ENCODE data around the gene OPA1. TPM values are rescaled to one million over a fixed set of nuclear protein-coding genes. Genes with fewer than 3 reads are reported as not detected.

The OPA1 gene
- total RNA-seq, 1 experiment from 2014 or later: 72.0 TPM

DNA sequence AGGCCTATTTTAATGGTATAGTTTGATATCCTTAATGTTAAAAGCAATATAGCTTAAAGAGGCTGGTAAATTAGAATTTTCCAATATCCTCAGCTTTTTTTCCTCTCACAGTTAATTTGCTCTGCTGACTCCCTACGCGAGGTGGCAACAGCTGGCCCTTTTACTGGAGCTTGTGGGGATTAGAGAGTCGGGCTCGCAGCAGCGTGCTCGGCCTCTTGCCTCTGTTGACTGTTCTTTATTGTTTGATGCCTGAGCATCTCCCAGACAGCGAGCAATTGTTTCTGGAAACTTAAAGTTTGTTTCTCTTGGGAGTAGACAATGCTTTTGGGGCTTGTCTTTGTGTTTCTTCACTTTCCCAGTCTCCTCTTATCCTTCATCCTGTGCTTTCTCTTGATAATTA is 80.8 kb downstream of the OPA1 start:
- no peaks in the 10 kb centered on the region for H3K79me2 ChIP-seq (ENCODE audit: insufficient read depth, low read length)
- TF ChIP-seq YY1 (IDR thresholded peaks at IDR 0.05; ENCODE audit: extremely low read depth, insufficient replicate concordance, low read depth, low read length) (no peak), EZH2 (IDR thresholded peaks at IDR 0.05) (no peak), EZH2phosphoT487 (IDR thresholded peaks at IDR 0.05; ENCODE audit: borderline replicate concordance) (no peak), ZNF274 (IDR thresholded peaks at IDR 0.05; ENCODE audit: low read depth, low read length) (no peak), ATF3 (IDR thresholded peaks at IDR 0.05) (no peak)
- no peak for ATAC-seq
- H3K9me2 ChIP-seq (ENCODE audit: insufficient read depth): no peaks in the 10 kb centered on the region
- no peak overlapping the region for H3K4me2 ChIP-seq (ENCODE audit: low read length)
- no peak for DNase-seq (ENCODE audit: low read depth, low spot score)
- no peak overlapping the region for H3K27ac ChIP-seq (ENCODE audit: low read depth, low read length)
- no TSS peak for BruUV-seq (replicated peaks)
- intact Hi-C loops (cut with micrococcal nuclease): no loop called here
- ChIA-PET RAD21 (ENCODE audit: low non-redundant PET in 1 of 2, low total read pairs in 2 of 2, uncharacterized antibody in 2 of 2, unreplicated experiment in 2 of 2) (no interaction called here), CTCF (no interaction called here), POLR2A (no interaction called here)
- H4K20me1 ChIP-seq (ENCODE audit: insufficient read depth): no peaks in the 10 kb centered on the region
- H3K27me3 ChIP-seq (ENCODE audit: insufficient read depth, low read length): no peaks in the 10 kb centered on the region
- no peak overlapping the region for H3K9ac ChIP-seq (ENCODE audit: low read length)
- no peaks in the 10 kb centered on the region for H3K9me3 ChIP-seq (ENCODE audit: control insufficient read depth in 1 of 2, insufficient read depth in 1 of 2, low read depth in 1 of 2, low read length in 2 of 2)
- no peaks in the 10 kb centered on the region for H3K4me1 ChIP-seq (ENCODE audit: control insufficient read depth in 1 of 2, insufficient read depth in 2 of 2, low read length in 2 of 2)
- no peak overlapping the region for H2AFZ ChIP-seq (ENCODE audit: low read depth, low read length, poor library complexity, severe bottlenecking)
- peaks cover 5 to 14% of the 10 kb centered on the region in 2 experiments for H3K36me3 ChIP-seq (ENCODE audit: control insufficient read depth in 1 of 2, insufficient read depth in 2 of 2, low read length in 2 of 2)
- no peak overlapping the region for H3K4me3 ChIP-seq (replicated peaks in 1 of 2; ENCODE audit: low read depth in 1 of 2, low read length in 2 of 2)

DNA sequence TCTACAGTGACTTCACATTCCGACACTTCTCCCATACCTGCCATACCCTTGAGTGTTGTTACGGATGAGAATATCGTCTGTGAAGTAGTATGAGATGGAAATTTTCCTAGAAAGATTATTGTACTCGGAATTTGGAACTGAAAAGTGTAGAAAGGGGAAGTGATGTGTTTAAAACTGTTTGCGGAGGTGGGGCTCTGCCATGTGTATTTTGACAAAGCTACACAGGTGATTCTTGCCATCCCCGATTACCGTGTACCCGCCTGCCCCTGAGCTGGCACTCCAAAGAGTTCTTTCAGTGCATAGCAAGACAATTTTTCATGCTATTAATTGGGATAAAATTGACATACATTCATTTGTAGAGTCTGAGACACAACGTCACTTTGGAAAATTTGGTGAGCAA is 81.7 kb downstream of the OPA1 start:
- BruUV-seq (replicated peaks): no TSS peak
- Histone ChIP-seq H3K9me3 (ENCODE audit: control insufficient read depth in 1 of 2, insufficient read depth in 1 of 2, low read depth in 1 of 2, low read length in 2 of 2) (no peaks in the 10 kb centered on the region), H3K36me3 (ENCODE audit: control insufficient read depth in 1 of 2, insufficient read depth in 2 of 2, low read length in 2 of 2) (peaks cover 2 to 9% of the 10 kb centered on the region in 2 experiments; a peak in 2 of 4 replicates), H3K9ac (ENCODE audit: low read length) (no peak overlapping the region), H2AFZ (ENCODE audit: low read depth, low read length, poor library complexity, severe bottlenecking) (no peak overlapping the region), H3K79me2 (ENCODE audit: insufficient read depth, low read length) (no peaks in the 10 kb centered on the region), H3K4me1 (ENCODE audit: control insufficient read depth in 1 of 2, insufficient read depth in 2 of 2, low read length in 2 of 2) (no peaks in the 10 kb centered on the region), H3K4me3 (replicated peaks in 1 of 2; ENCODE audit: low read depth in 1 of 2, low read length in 2 of 2) (no peak overlapping the region), H3K27me3 (ENCODE audit: insufficient read depth, low read length) (no peaks in the 10 kb centered on the region), H3K9me2 (ENCODE audit: insufficient read depth) (no peaks in the 10 kb centered on the region), H3K27ac (ENCODE audit: low read depth, low read length) (no peak overlapping the region), H3K4me2 (ENCODE audit: low read length) (no peak overlapping the region), H4K20me1 (ENCODE audit: insufficient read depth) (no peaks in the 10 kb centered on the region)
- RAD21 ChIA-PET (ENCODE audit: low non-redundant PET in 1 of 2, low total read pairs in 2 of 2, uncharacterized antibody in 2 of 2, unreplicated experiment in 2 of 2): no interaction called here
- DNase-seq (ENCODE audit: low read depth, low spot score) (no peak), ATAC-seq (no peak)
- intact Hi-C loops (cut with micrococcal nuclease): no loop called here
- POLR2A ChIA-PET: no interaction called here
- TF ChIP-seq FOSL1 (IDR thresholded peaks at IDR 0.05; ENCODE audit: low read depth) (no peak), SRF (IDR thresholded peaks at IDR 0.05; ENCODE audit: low read depth) (no peak), SP1 (IDR thresholded peaks at IDR 0.05; ENCODE audit: low read depth) (no peak), ATF3 (IDR thresholded peaks at IDR 0.05) (no peak), EZH2phosphoT487 (IDR thresholded peaks at IDR 0.05; ENCODE audit: borderline replicate concordance) (no peak), TCF7L2 (IDR thresholded peaks at IDR 0.05; ENCODE audit: borderline replicate concordance, extremely low read depth, insufficient read depth, insufficient read length) (no peak)
- CTCF ChIA-PET: interaction anchor here (1.2 kb wide), 1 partner anchor 9 kb away, joined by 5 read pairs; no protein-coding TSS in a partner anchor

Measured in HCT116 (cell line).